Measurements from ENCODE around the gene EFEMP2.

The EFEMP2 gene

DNA sequence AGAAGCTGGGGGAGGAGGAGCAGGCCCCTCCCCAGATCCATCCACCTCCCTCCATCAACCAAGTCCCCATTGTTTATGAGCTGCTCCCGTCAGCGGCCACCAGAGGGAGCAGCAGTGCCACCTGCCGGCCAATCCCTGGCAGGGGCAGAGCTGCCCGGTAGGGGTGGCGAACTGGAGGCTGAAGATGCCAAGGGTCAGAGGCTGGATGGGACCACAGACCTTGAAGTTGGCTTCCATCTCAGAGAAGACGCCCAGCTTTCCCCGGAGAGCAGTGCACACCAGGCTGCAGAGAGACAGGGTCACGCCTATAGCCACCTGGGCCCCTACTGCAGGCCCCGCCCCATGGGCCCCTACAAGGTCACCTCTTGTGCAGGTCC is 12.1 kb upstream of the EFEMP2 start:
- peak; percentile 49 for DNase-seq

GRCh38 chr11:65883786-65884715 is 11.5 kb upstream of the EFEMP2 start:
- no peak for DNase-seq

- DNase-seq = no peak
Observed at GRCh38 chr11:65883058-65883761, 10.6 kb upstream of the EFEMP2 start.

- no peak for DNase-seq
Observed at GRCh38 chr11:65882120-65883057, 9.8 kb upstream of the EFEMP2 start.

DNA sequence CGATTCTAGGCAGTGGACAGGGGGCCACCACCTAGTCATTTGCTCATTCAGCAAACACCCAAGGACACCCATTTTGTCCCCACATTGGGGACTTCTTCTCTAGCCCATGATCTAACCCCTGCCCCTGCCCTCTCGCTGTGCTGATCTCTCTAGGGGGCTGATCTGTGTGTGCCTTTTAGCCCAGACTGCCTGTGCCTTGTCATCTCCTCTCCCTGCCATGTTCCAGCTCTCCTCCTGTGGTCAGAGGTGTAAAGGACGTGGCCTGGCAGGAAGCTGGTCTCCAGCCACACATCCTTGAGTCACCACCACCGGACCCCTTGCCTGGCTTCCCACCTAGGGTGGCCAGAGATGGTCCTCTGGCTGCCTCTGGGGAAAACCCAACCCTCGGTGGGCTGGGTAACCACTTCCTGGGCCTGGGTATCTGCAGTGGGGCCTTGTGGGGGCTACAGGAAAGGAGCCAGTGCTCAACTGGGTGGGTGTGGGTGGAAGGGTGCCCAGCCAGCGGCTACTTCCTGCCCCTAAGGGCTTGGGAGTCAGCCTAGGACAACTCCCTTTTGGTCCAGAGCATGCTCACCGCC is 8.3 kb upstream of the EFEMP2 start:
- no peak for DNase-seq

DNA sequence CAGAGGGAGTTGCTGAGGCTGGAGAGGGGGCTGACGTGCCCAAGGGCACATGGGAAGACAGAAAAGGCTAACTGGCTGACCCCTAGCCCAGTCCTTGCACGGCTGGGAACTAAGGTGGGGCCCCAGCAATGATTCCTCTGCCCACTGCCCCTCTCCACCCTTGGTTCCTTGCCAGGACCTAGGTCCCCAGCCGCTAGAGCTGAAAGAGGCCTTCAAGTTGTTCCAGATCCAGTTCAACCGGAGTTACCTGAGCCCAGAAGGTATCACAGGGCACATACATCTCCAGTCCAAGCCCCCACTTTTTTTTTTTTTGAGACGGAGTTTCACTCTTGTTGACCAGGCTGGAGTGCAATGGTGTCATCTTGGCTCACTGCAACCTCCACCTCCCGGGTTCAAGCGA is 7.4 kb upstream of the EFEMP2 start:
- no peak for DNase-seq

- DNase-seq = no peak
Observed at GRCh38 chr11:65879617-65880016, 7.0 kb upstream of the EFEMP2 start, which contains the start of gene CTSW. Gene CTSW, plus strand, starts transcription at chr11:65879837. Its CDS starts 18 bp downstream, at chr11:65879855.

GRCh38 chr11:65873318-65874156 is 937 bp upstream of the EFEMP2 start:
- peak; percentile 86 for DNase-seq

- DNase-seq = no peak
Observed at GRCh38 chr11:65871811-65872548, 620 bp downstream of the EFEMP2 start.

GRCh38 chr11:65870706-65871681 is 1.6 kb downstream of the EFEMP2 start:
- DNase-seq = peak; percentile 78

DNA sequence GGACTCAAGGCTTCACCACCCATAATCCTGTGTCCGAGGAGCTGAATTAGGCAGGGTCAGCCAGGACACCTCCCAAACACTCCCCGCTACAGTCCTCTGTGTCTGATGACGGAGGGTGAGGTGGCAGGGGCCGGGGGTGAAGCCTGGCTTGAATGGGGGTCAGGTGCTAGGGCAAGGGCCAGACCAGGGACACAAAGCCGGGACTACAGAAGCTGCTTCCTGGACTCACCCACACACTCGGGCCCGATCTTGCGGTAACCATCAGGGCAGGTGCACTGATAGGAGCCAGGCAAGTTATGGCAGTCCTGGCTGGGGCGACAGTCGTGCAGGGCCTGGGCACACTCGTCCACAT is 2.3 kb downstream of the EFEMP2 start:
- DNase-seq = no peak

GRCh38 chr11:65869643-65870306 is 2.8 kb downstream of the EFEMP2 start:
- no peak for DNase-seq

DNA sequence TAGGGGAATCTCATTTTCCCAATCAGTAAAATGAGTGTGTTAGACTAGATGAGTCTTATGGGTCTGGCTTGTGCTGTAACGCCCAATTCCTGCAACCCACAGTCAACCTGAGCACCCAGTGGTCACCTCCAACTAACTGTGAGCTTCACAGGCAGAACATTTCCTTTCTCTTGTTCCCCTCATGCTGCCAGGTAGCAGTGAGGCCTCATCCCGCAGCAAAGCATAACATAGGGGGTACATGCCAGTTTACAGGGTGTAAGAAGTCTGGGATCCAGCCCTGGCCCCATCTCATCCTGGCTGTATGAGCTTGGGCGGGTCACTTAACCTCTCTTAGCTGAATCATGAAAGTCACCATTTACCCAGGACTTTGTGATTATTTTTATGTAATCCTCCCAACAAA is 3.7 kb downstream of the EFEMP2 start:
- no peak for DNase-seq

DNA sequence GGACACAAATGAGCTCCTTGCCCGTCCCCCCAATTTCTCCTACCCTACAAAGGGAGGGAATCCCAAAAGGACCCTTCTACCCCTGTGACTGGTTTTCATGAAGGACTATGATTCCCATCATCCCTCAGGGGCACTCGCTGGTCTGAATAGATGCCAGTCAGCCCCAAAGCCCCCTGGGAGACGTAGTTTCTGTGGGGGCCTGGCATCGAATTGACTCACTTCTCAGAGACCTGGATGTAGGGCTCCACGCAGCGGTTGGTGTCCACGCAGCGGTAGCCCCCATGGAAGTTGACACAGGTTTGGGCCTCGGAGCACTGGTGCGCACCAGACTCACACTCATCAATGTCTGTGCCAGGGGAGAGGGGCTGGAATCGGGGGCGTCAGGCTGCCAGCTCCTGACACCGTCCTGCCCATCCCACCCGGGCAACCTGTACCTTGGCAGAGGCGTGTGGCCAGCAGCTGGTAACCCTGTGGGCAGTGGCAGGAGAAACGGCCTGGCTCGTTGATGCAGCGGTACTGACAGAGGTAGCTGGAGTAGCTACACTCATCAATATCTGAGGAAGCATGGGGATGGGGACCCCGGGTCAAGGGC is 4.4 kb downstream of the EFEMP2 start:
- no peak for DNase-seq

DNA sequence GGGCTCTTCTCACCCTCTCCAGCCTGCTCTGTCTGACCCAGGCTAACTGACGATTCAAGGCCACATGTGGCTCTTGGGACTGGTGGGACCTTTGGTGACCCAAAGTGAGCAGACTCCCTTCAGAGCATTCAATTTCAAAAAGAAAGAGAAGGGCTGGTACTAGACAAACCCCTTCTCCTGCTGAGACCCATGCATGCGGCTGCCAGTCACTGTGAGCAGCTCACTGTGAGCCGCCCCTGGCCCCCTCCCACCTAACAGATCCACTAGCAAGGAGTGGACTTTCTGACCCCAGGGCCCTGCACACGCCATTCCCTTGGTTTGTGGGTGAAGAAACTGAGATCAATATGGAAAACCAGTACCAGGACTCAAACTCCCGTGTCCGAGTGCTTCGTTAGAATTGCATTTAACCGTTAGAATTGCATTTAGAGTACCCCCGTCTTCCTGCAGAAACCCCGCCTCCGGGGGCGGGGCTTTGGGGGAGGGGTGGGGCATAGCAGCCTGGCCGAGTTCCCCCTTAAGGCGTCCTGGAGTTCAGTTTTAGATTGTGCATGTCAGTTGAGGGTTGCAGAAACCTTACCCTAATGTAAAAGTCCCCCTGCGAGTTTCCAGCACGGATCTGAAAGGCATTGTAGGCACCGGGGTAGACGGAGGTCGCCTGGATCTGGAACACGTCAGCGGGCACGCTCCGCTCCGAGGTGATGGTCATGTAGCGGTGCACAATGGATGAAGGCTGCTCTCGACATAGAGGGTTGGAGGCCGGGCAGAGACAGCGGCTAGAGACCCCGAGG is 5.1 kb downstream of the EFEMP2 start:
- no peak for DNase-seq

DNA sequence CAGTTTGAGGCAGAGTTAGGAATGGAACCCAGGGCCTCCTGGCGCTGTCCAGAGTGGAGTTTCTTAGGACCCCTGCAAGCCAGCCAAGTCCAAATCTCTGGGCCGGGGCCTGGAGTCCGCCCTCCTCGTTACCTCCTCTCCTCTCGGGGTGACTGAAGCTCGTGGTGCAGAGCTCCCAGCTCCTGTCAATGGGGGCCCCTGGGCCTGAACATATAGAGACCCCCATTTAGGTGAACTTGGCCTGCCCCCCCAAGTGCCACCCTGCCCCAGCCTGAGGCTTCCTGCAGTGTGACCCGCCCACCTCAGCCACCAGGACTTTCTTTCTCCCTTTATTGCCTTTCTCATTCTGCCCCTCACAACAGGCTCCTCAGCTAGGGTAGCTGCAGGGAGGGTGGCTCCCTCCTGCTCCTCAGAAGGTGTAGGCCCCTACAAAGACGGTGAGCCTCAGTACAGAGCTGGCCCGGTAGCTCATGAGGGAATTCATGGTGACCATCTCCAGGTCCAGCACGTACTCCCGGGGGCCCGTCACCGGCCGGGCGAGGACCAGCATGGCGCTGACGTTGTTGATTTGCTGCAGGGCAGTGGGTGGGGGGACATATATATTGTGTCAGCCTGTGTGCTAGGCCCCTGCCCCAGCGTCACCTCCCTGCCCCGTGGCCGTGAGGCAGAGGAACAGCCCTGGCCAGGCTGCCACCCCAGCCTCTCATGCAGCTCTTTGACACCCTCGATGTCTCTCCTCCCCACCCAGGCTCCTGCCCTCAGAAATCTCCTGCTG is 5.9 kb downstream of the EFEMP2 start:
- DNase-seq = no peak

- DNase-seq = no peak
Observed at GRCh38 chr11:65865550-65866172, 6.9 kb downstream of the EFEMP2 start.

All from DMS153 (cell line).